Gastroesophageal sphincter (tissue), 4 donors: ENCODE data around the gene HCAR3. TPM values are rescaled to one million over a fixed set of nuclear protein-coding genes. Genes with fewer than 3 reads are reported as not detected.

Experiments
- ATAC-seq: fragments of 150-250 bp; one replicate; pipeline ENCODE4 v1.9.1; 2016; ENCODE audit warnings: mild to moderate bottlenecking, moderate library complexity
- H3K27ac ChIP-seq, 4 donors: fragments of 200-600 bp; sonication (generic) in 3 of 4; 1 replicate in 3 of 4; 2 replicates in 1 of 4; pipeline ENCODE4 v1.5.1; 2016 to 2019
- H3K27me3 ChIP-seq: fragments of 200-600 bp; sonication (generic); one replicate; pipeline ENCODE4 v1.5.1; 2019
- H3K36me3 ChIP-seq, 2 donors: fragments of 200-600 bp; sonication (generic); one replicate each; pipeline ENCODE4 v1.5.1; 2019; ENCODE audit warnings: control low read depth in 1 of 2
- H3K4me1 ChIP-seq, 3 donors: fragments of 200-600 bp; sonication (generic); 1 replicate in 2 of 3; 2 replicates in 1 of 3; pipeline ENCODE4 v1.5.1; 2016 to 2019; ENCODE audit warnings: control low read depth in 2 of 3
- H3K4me3 ChIP-seq, 2 donors: fragments of 200-600 bp; sonication (generic); one replicate each; pipeline ENCODE4 v1.5.1; 2019; ENCODE audit warnings: mild to moderate bottlenecking in 1 of 2, moderate library complexity in 1 of 2
- H3K9me3 ChIP-seq, 3 donors: fragments of 200-600 bp; sonication (generic); one replicate each; pipeline ENCODE4 v1.5.1; 2017 to 2019; ENCODE audit warnings: control low read depth in 2 of 3
- EP300 ChIP-seq: sonication (generic); formaldehyde crosslinking; IDR thresholded peaks from one replicate; pipeline ENCODE4 v1.6.1; 2017; ENCODE audit warnings: antibody characterized with exemption, mild to moderate bottlenecking
- POLR2A ChIP-seq, 2 donors: fragments of 450-650 bp; IDR thresholded peaks; one replicate each; pipeline ENCODE4 v1.6.1; 2017; ENCODE audit warnings: antibody characterized with exemption in 2 of 2, mild to moderate bottlenecking in 2 of 2, moderate library complexity in 1 of 2
- POLR2AphosphoS5 ChIP-seq: sonication (generic); formaldehyde crosslinking; IDR thresholded peaks from one replicate; pipeline ENCODE4 v1.6.1; 2017; ENCODE audit warnings: antibody characterized with exemption
- WGBS, 2 donors: methylation state at CpG; one replicate each; pipeline ENCODE4 v1.1.5; 2018; ENCODE audit warnings: low coverage in 1 of 2; 5-methylcytosine and 5-hydroxymethylcytosine counted together
- total RNA-seq, 4 donors: library from RNA; depleted of rRNA; stranded (reverse); fragments of >200 nt; gene quantifications; one replicate each; pipeline ENCODE4 v1.1.0, GENCODE V29; 2016
- TF ChIP-seq, protein P1 (sequence below), 4 experiments: fragments of 200-600 bp in 2 of 4; fragments of 450-650 bp in 2 of 4; sonication (generic) in 1 of 4; IDR thresholded peaks; one replicate each; pipeline ENCODE4 v1.5.1; 2017 to 2019; ENCODE audit warnings: antibody characterized with exemption in 4 of 4, mild to moderate bottlenecking in 2 of 4, moderate library complexity in 2 of 4

HCAR3 gene
- total RNA-seq, 4 donors from 2014 or later, result not detected

GRCh38 chr12:122749569-122750332 is 33.1 kb upstream of the HCAR3 start:
- 70 to 75% methylated on average over 4 to 6 of the region's 6 CpGs for WGBS, 2 donors
- TF ChIP-seq POLR2AphosphoS5 (no peak), POLR2A (IDR thresholded peaks at IDR 0.05) (no peak), EP300 (no peak)
- TF ChIP-seq, protein P1, sequence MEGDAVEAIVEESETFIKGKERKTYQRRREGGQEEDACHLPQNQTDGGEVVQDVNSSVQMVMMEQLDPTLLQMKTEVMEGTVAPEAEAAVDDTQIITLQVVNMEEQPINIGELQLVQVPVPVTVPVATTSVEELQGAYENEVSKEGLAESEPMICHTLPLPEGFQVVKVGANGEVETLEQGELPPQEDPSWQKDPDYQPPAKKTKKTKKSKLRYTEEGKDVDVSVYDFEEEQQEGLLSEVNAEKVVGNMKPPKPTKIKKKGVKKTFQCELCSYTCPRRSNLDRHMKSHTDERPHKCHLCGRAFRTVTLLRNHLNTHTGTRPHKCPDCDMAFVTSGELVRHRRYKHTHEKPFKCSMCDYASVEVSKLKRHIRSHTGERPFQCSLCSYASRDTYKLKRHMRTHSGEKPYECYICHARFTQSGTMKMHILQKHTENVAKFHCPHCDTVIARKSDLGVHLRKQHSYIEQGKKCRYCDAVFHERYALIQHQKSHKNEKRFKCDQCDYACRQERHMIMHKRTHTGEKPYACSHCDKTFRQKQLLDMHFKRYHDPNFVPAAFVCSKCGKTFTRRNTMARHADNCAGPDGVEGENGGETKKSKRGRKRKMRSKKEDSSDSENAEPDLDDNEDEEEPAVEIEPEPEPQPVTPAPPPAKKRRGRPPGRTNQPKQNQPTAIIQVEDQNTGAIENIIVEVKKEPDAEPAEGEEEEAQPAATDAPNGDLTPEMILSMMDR (IDR thresholded peaks at IDR 0.05), result no peak
- Histone ChIP-seq H3K27me3 (no peaks in the 10 kb centered on the region), H3K27ac (no peak overlapping the region), H3K9me3 (no peaks in the 10 kb centered on the region), H3K36me3 (peaks cover 0 to 9% of the 10 kb centered on the region in 2 donors), H3K4me3 (no peak overlapping the region), H3K4me1 (peaks cover 5 to 24% (median 7%) of the 10 kb centered on the region in 3 donors)
- no peak for ATAC-seq

DNA sequence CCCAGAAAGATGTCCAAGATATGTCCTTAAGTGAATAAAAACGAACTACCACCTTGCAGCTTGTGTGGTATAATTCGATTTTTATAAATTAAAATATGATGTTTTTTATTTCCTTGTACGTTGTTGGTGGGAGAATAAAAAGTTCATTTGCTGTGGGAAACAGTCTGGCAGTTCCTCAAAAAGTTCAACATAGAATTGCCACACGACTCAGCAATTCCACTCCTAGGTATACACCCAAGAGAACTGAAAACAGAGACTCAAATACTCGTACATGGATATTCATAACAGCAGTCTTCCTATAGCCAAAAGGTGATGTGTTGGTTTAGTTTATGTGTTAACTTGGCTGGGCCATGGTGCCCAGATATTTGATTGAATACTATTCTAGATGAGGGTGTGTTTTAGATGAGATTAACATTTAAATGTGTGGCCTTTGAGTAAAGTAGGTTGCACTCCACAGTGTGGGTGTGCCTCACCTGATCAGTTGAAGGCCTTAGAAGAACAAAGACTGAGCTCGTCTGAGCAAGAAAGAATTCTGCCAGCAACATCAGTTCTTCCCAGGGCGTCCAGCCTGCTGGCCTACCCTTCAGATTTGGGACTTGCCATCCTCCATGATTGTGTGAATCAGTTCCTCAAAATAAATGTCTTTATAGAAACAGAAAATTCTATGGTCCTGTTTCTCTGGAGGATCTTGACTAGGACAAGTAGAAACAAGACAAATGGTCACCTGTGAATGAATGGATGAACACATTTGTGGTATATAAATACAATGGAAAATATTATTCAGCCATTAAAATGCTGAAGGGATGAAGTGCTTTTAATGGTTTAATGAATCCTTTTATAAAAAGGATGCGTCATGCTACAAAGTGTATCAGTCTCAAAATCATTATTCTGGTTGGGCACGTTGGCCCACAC is 30.9 kb upstream of the HCAR3 start:
- Histone ChIP-seq H3K4me3 (no peak overlapping the region), H3K9me3 (no peaks in the 10 kb centered on the region), H3K27ac (no peak overlapping the region), H3K36me3 (no peaks in the 10 kb centered on the region), H3K4me1 (peaks cover 0 to 7% (median 0%) of the 10 kb centered on the region in 3 donors), H3K27me3 (no peaks in the 10 kb centered on the region)
- no peak for TF ChIP-seq POLR2AphosphoS5
- 80 to 82% methylated on average over 9 of the region's 9 CpGs for WGBS, 2 donors
- no peak for ATAC-seq

DNA sequence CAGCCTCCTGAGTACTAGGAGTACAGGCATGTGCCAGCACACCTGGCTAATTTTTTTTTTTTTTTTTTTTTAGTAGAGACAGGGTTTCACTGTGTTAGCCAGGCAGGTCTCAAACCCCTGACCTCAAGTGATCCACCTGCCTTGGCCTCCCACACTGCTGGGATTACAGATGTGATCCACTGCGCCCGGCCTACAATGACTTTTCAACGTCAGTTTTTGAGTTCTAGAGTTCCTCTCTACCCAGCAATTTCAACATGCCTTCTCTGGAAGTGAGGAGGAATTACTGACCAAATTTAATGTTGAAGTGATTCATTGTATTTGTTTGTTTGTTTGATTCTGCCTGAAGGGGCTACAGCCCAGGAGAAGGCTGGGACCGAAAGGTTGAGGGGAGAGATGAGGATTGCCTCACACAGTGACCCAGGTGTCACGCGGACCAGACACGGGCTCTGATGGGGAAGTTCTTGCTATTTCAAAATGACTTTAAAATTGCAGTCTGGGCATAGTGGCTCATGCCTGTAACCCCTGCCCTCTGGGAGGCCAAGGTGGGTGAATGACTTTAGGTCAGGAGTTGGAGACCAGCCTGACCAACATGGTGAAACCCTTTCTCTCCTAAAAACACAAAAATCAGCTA is 27.4 kb upstream of the HCAR3 start:
- no peak for TF ChIP-seq POLR2AphosphoS5
- no peak for TF ChIP-seq POLR2A (IDR thresholded peaks at IDR 0.05)
- no peak for TF ChIP-seq EP300
- TF ChIP-seq, protein P1 (IDR thresholded peaks at IDR 0.05), result no peak
- WGBS, 2 donors, result 85 to 100% methylated on average over 1 to 4 of the region's 7 CpGs
- no peaks in the 10 kb centered on the region for H3K27me3 ChIP-seq
- H3K4me1 ChIP-seq, result no peaks in the 10 kb centered on the region
- H3K9me3 ChIP-seq, result no peaks in the 10 kb centered on the region
- no peaks in the 10 kb centered on the region for H3K36me3 ChIP-seq
- H3K27ac ChIP-seq, result no peak overlapping the region
- no peak overlapping the region for H3K4me3 ChIP-seq
- ATAC-seq, result no peak

GRCh38 chr12:122740351-122740750 is 23.7 kb upstream of the HCAR3 start:
- ATAC-seq, result no peak
- H3K9me3 ChIP-seq, result no peaks in the 10 kb centered on the region
- H3K27ac ChIP-seq, result no peak overlapping the region
- no peaks in the 10 kb centered on the region for H3K4me1 ChIP-seq
- no peak for TF ChIP-seq POLR2A (IDR thresholded peaks at IDR 0.05)
- TF ChIP-seq, protein P1 (IDR thresholded peaks at IDR 0.05), result no peak
- TF ChIP-seq POLR2AphosphoS5, result no peak
- TF ChIP-seq EP300, result no peak
- H3K27me3 ChIP-seq, result no peaks in the 10 kb centered on the region
- WGBS, 2 donors, result 90 to 97% methylated on average over 4 to 7 of the region's 7 CpGs
- H3K36me3 ChIP-seq, result no peaks in the 10 kb centered on the region
- no peak overlapping the region for H3K4me3 ChIP-seq

DNA sequence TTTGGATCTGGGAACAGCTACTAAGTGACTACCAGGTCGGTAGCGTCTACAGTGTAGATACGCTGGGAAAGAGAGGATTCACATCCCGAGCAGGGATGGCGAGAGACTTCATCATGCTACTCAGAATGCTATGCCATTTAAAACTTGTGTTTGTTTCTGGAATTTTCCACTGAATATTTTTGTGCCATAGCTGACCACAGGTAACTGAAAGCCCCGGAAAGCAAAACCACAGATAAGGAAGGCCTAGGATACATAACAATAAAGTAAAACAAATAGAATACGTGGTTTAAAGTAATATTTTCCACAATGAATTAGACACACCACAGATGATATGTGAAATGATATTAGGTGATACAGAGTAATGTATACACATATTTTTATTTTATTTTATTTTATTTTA is 22.0 kb upstream of the HCAR3 start:
- Histone ChIP-seq H3K4me1 (no peaks in the 10 kb centered on the region), H3K27ac (no peak overlapping the region), H3K27me3 (no peaks in the 10 kb centered on the region), H3K9me3 (no peaks in the 10 kb centered on the region), H3K4me3 (no peak overlapping the region), H3K36me3 (no peaks in the 10 kb centered on the region)
- TF ChIP-seq POLR2AphosphoS5, result no peak
- TF ChIP-seq, protein P1 (IDR thresholded peaks at IDR 0.05), result no peak
- TF ChIP-seq EP300, result no peak
- no peak for TF ChIP-seq POLR2A (IDR thresholded peaks at IDR 0.05)
- ATAC-seq, result no peak
- WGBS, 2 donors, result 81 to 83% methylated on average over 7 of the region's 7 CpGs
